H9 (cell line): ENCODE measurements around the gene THBS2. TPM values are rescaled to one million over a fixed set of nuclear protein-coding genes. Genes with fewer than 3 reads are reported as not detected.
A peak's percentile ranks its signal among the peaks of the same experiment; 100 is the strongest.

Experiments used
- DNase-seq: peaks from one replicate; pipeline ENCODE4 v3.0.0-alpha.2; 2017
- H2AFZ ChIP-seq: one replicate; pipeline ENCODE4 v1.6.1; 2013; ENCODE audit warnings: mild to moderate bottlenecking, low read length, control low read depth, moderate library complexity
- H2AK5ac ChIP-seq: 2 replicates; pipeline ENCODE4 v1.6.1; 2013; ENCODE audit warnings: low read length, control low read depth, mixed read lengths; ENCODE audit not compliant: insufficient read length
- H2BK120ac ChIP-seq: one replicate; pipeline ENCODE4 v1.6.1; 2013; ENCODE audit warnings: low read depth, mild to moderate bottlenecking, low read length, control low read depth, inconsistent platforms; ENCODE audit not compliant: poor library complexity, severe bottlenecking
- H2BK12ac ChIP-seq: 2 replicates; pipeline ENCODE4 v1.6.1; 2013; ENCODE audit warnings: low read length, control low read depth, mixed read lengths, low read depth; ENCODE audit not compliant: insufficient read length
- H2BK15ac ChIP-seq: 2 replicates; pipeline ENCODE4 v1.6.1; 2013; ENCODE audit warnings: low read depth, low read length, control low read depth
- H2BK20ac ChIP-seq: one replicate; pipeline ENCODE4 v1.6.1; 2013; ENCODE audit warnings: low read depth, mild to moderate bottlenecking, low read length, control low read depth, inconsistent platforms; ENCODE audit not compliant: poor library complexity, severe bottlenecking
- H2BK5ac ChIP-seq: 2 replicates; pipeline ENCODE4 v1.6.1; 2013; ENCODE audit warnings: low read length, control low read depth, mixed read lengths; ENCODE audit not compliant: insufficient read length
- H3K14ac ChIP-seq: 2 replicates; pipeline ENCODE4 v1.6.1; 2013; ENCODE audit warnings: low read length, control low read depth; ENCODE audit not compliant: insufficient read depth
- H3K18ac ChIP-seq: 2 replicates; pipeline ENCODE4 v1.6.1; 2013; ENCODE audit warnings: low read depth, mild to moderate bottlenecking, mixed read lengths, low read length, control low read depth; ENCODE audit not compliant: insufficient read length
- H3K23ac ChIP-seq: 2 replicates; pipeline ENCODE4 v1.6.1; 2013; ENCODE audit warnings: low read length, control low read depth, mixed read lengths, low read depth; ENCODE audit not compliant: insufficient read length
- H3K23me2 ChIP-seq: 2 replicates; pipeline ENCODE4 v1.6.1; 2013; ENCODE audit warnings: low read depth, mild to moderate bottlenecking, mixed read lengths, low read length, control low read depth; ENCODE audit not compliant: insufficient read length, poor library complexity, severe bottlenecking
- H3K27ac ChIP-seq: 2 replicates; pipeline ENCODE4 v1.5.1; 2013; ENCODE audit warnings: low read length, control low read depth, mixed read lengths, low read depth; ENCODE audit not compliant: insufficient read length
- H3K27me3 ChIP-seq: 2 replicates; pipeline ENCODE4 v1.6.1; 2013; ENCODE audit warnings: low read length, control low read depth, inconsistent platforms; ENCODE audit not compliant: insufficient read depth
- H3K4ac ChIP-seq: 2 replicates; pipeline ENCODE4 v1.6.1; 2013; ENCODE audit warnings: low read depth, mild to moderate bottlenecking, control low read depth, inconsistent platforms, low read length, moderate library complexity
- H3K4me1 ChIP-seq: 2 replicates; pipeline ENCODE4 v1.6.1; 2013; ENCODE audit warnings: low read length, control low read depth, inconsistent platforms; ENCODE audit not compliant: insufficient read depth
- H3K4me2 ChIP-seq: 2 replicates; pipeline ENCODE4 v1.6.1; 2013; ENCODE audit warnings: low read length, control low read depth, mixed read lengths; ENCODE audit not compliant: insufficient read length, insufficient read depth
- H3K56ac ChIP-seq: 2 replicates; pipeline ENCODE4 v1.6.1; 2013; ENCODE audit warnings: low read depth, mild to moderate bottlenecking, mixed read lengths, low read length, control low read depth; ENCODE audit not compliant: insufficient read length
- H3K79me1 ChIP-seq: 2 replicates; pipeline ENCODE4 v1.6.1; 2013; ENCODE audit warnings: low read depth, mild to moderate bottlenecking, moderate library complexity, low read length, control low read depth, inconsistent platforms; ENCODE audit not compliant: insufficient read depth, poor library complexity, severe bottlenecking
- H3K79me2 ChIP-seq: 2 replicates; pipeline ENCODE4 v1.6.1; 2013; ENCODE audit warnings: low read length, control low read depth, inconsistent platforms; ENCODE audit not compliant: insufficient read depth
- H3K9ac ChIP-seq: 2 replicates; pipeline ENCODE4 v1.6.1; 2013; ENCODE audit warnings: low read length, control low read depth, mixed read lengths; ENCODE audit not compliant: insufficient read length; ENCODE audit errors: extremely low read depth
- H3K9me3 ChIP-seq: one replicate; pipeline ENCODE4 v1.6.1; 2013; ENCODE audit warnings: low read depth, low read length, inconsistent platforms; ENCODE audit not compliant: control insufficient read depth
- H3T11ph ChIP-seq: one replicate; pipeline ENCODE4 v1.6.1; 2013; ENCODE audit warnings: mild to moderate bottlenecking, low read length, control low read depth, inconsistent platforms
- H4K20me1 ChIP-seq: one replicate; pipeline ENCODE4 v1.6.1; 2013; ENCODE audit not compliant: control insufficient read depth, insufficient read length, insufficient read depth
- H4K5ac ChIP-seq: 2 replicates; pipeline ENCODE4 v1.6.1; 2013; ENCODE audit warnings: low read depth, mild to moderate bottlenecking, mixed read lengths, low read length, control low read depth; ENCODE audit not compliant: insufficient read length
- H4K8ac ChIP-seq: replicated peaks from 2 replicates; pipeline ENCODE4 v1.6.1; 2013; ENCODE audit warnings: low read length, control low read depth, mixed read lengths, low read depth; ENCODE audit not compliant: insufficient read length
- H4K91ac ChIP-seq: 2 replicates; pipeline ENCODE4 v1.6.1; 2013; ENCODE audit warnings: low read depth, mild to moderate bottlenecking, moderate library complexity, mixed read lengths, low read length, control low read depth; ENCODE audit not compliant: insufficient read length
- H3K27ac Mint-ChIP-seq, 3 experiments: 2 replicates in 2 of 3; 3 replicates in 1 of 3; pipeline ENCODE4 v1.8.0; 2020 to 2021; ENCODE audit warnings: mixed read lengths in 3 of 3, mild to moderate bottlenecking in 1 of 3, moderate library complexity in 1 of 3
- H3K27me3 Mint-ChIP-seq: 2 replicates; pipeline ENCODE4 v1.8.0; 2021; ENCODE audit warnings: low read depth, mild to moderate bottlenecking, moderate library complexity, mixed read lengths
- H3K36me3 Mint-ChIP-seq, 3 experiments: 2 replicates in 2 of 3; 3 replicates in 1 of 3; pipeline ENCODE4 v1.8.0; 2020 to 2021; ENCODE audit warnings: low read depth in 3 of 3, mixed read lengths in 3 of 3; ENCODE audit not compliant: insufficient read depth in 1 of 3
- H3K4me1 Mint-ChIP-seq, 2 experiments: 2 replicates each; pipeline ENCODE4 v1.8.0; 2020; ENCODE audit warnings: mixed read lengths in 2 of 2
- H3K4me3 Mint-ChIP-seq, 2 experiments: 2 replicates in 1 of 2; 3 replicates in 1 of 2; pipeline ENCODE4 v1.8.0; 2020 to 2021; ENCODE audit warnings: mild to moderate bottlenecking in 2 of 2, mixed read lengths in 2 of 2, moderate library complexity in 1 of 2
- H3K9me3 Mint-ChIP-seq, 2 experiments: 2 replicates in 1 of 2; 3 replicates in 1 of 2; pipeline ENCODE4 v1.8.0; 2020; ENCODE audit warnings: mild to moderate bottlenecking in 2 of 2, mixed read lengths in 2 of 2, moderate library complexity in 1 of 2
- CTCF ChIP-seq: fragments of 200-600 bp; sonication (generic); conservative IDR thresholded peaks from 3 replicates; pipeline ENCODE4 v1.8.0; 2021; ENCODE audit warnings: antibody characterized with exemption, mild to moderate bottlenecking
- WGBS: extraction: QIAGEN DNeasy Blood & Tissue Kit; methylation state at CpG from one replicate; pipeline ENCODE4 v1.1.7; 2013; ENCODE audit warnings: missing lambda C conversion rate, low lambda C conversion rate, mixed read lengths; ENCODE audit not compliant: insufficient read length; ENCODE audit errors: extremely low coverage; 5-methylcytosine and 5-hydroxymethylcytosine counted together
- total RNA-seq: library from RNA; stranded (reverse); gene quantifications from 2 replicates; pipeline ENCODE4 v1.2.1, GENCODE V29; 2021

The THBS2 gene
- total RNA-seq, 1 experiment from 2014 or later, result 14.7 TPM

- H3K4me2 ChIP-seq, result no peak overlapping the region
- no peak overlapping the region for H3K27ac ChIP-seq
- H3K36me3 Mint-ChIP-seq, result peaks cover 0 to 9% (median 0%) of the 10 kb centered on the region in 3 experiments; a peak in 4 of 7 replicates
- no peak overlapping the region for H2BK12ac ChIP-seq
- no peak overlapping the region for H3K18ac ChIP-seq
- no peak overlapping the region for H2AFZ ChIP-seq
- peaks cover 8 to 9% of the 10 kb centered on the region in 2 experiments; a peak in 3 of 5 replicates for H3K9me3 Mint-ChIP-seq
- no peaks in the 10 kb centered on the region for H3K79me2 ChIP-seq
- H2BK5ac ChIP-seq, result no peak overlapping the region
- H2BK20ac ChIP-seq, result no peak overlapping the region
- H3K23ac ChIP-seq, result no peak overlapping the region
- H3K4me3 Mint-ChIP-seq, result peak overlapping the region in 1 of 2 experiments; percentile 65; a peak in 3 of 5 replicates
- no peak overlapping the region for H3K9ac ChIP-seq
- no peak overlapping the region for H4K8ac ChIP-seq
- peaks cover 51% of the 10 kb centered on the region for H3K27me3 Mint-ChIP-seq
- H4K5ac ChIP-seq, result no peak overlapping the region
- H4K91ac ChIP-seq, result no peak overlapping the region
- no CpG with 5 or more reads among the region's 19 CpGs for WGBS
- no peak overlapping the region for H2BK120ac ChIP-seq
- no peak overlapping the region for H2AK5ac ChIP-seq
- no peak overlapping the region for H3K56ac ChIP-seq
- H3K4me1 Mint-ChIP-seq, result peaks cover 55% of the 10 kb centered on the region in 2 experiments
- TF ChIP-seq CTCF, result no peak
- H3K23me2 ChIP-seq, result peaks cover 16% of the 10 kb centered on the region
- no peaks in the 10 kb centered on the region for H3K79me1 ChIP-seq
- no peak for DNase-seq
- H3T11ph ChIP-seq, result no peak overlapping the region
- H3K9me3 ChIP-seq, result no peaks in the 10 kb centered on the region
- H3K4me1 ChIP-seq, result peaks cover 10% of the 10 kb centered on the region; the same call in 1 of the 2 replicates
- no peaks in the 10 kb centered on the region for H4K20me1 ChIP-seq
- H3K27ac Mint-ChIP-seq, result no peak overlapping the region
- H2BK15ac ChIP-seq, result no peak overlapping the region
- H3K14ac ChIP-seq, result no peak overlapping the region
- H3K27me3 ChIP-seq, result no peaks in the 10 kb centered on the region; the same call in 1 of the 2 replicates
- no peak overlapping the region for H3K4ac ChIP-seq
These were observed 1.0 kb upstream of the THBS2 start for GRCh38 chr6:169254456-169255316.
